DND-41 (cell line): ENCODE measurements around the gene SYNDIG1.
"Not testable (repeated sequence)": the region's sequence is repeated elsewhere in the genome, so short reads cannot be mapped to it uniquely, and the experiment has no call there.

Experiments used
- ATAC-seq: fragments of 200-7000 bp; cut with Tn5 transposase; 3 replicates; pipeline ENCODE4 v1.9.1; 2021; ENCODE audit warnings: low read depth; ENCODE audit not compliant: insufficient read depth
- DNase-seq: peaks from one replicate; pipeline ENCODE4 v3.0.0-alpha.2; 2020
- H2AFZ ChIP-seq: 2 replicates; pipeline ENCODE4 v1.6.0; 2012; ENCODE audit warnings: low read depth, low read length
- H3K27ac ChIP-seq: 2 replicates; pipeline ENCODE4 v1.5.1; 2012; ENCODE audit warnings: low read length, inconsistent platforms
- H3K27me3 ChIP-seq: fragments of 200-600 bp; sonication (generic); 2 replicates; pipeline ENCODE4 v1.6.0; 2012; ENCODE audit warnings: low read length, mild to moderate bottlenecking, inconsistent platforms; ENCODE audit not compliant: insufficient read depth, poor library complexity
- H3K36me3 ChIP-seq: 2 replicates; pipeline ENCODE4 v1.5.1; 2012; ENCODE audit warnings: low read length, inconsistent platforms; ENCODE audit not compliant: insufficient read depth
- H3K4me1 ChIP-seq: 2 replicates; pipeline ENCODE4 v1.5.1; 2012; ENCODE audit warnings: mild to moderate bottlenecking, low read length; ENCODE audit not compliant: insufficient read depth
- H3K4me2 ChIP-seq: 2 replicates; pipeline ENCODE4 v1.6.0; 2012; ENCODE audit warnings: mild to moderate bottlenecking, moderate library complexity, low read length, inconsistent platforms; ENCODE audit not compliant: insufficient read depth
- H3K4me3 ChIP-seq, 2 experiments: fragments of 200-600 bp in 1 of 2; shearing (Covaris generic) in 1 of 2; 2 replicates each; pipeline ENCODE4 v1.5.1; 2012 to 2016; ENCODE audit warnings: inconsistent platforms in 2 of 2, low read length in 2 of 2, mild to moderate bottlenecking in 2 of 2, low read depth in 1 of 2, moderate library complexity in 1 of 2
- H3K79me2 ChIP-seq: 2 replicates; pipeline ENCODE4 v1.6.0; 2012; ENCODE audit warnings: low read length, inconsistent platforms; ENCODE audit not compliant: insufficient read depth
- H3K9ac ChIP-seq: 2 replicates; pipeline ENCODE4 v1.6.0; 2012; ENCODE audit warnings: low read depth, mild to moderate bottlenecking, inconsistent platforms, low read length, moderate library complexity
- H3K9me3 ChIP-seq: 2 replicates; pipeline ENCODE4 v1.5.1; 2012; ENCODE audit warnings: low read length, moderate library complexity, mild to moderate bottlenecking, inconsistent platforms; ENCODE audit not compliant: insufficient read depth, severe bottlenecking
- H4K20me1 ChIP-seq: 2 replicates; pipeline ENCODE4 v1.6.0; 2012; ENCODE audit warnings: low read length; ENCODE audit not compliant: insufficient read depth
- CTCF ChIP-seq: IDR thresholded peaks from 2 replicates; pipeline ENCODE4 v1.5.1; 2012; ENCODE audit warnings: borderline replicate concordance, low read length, moderate library complexity, mild to moderate bottlenecking; ENCODE audit not compliant: poor library complexity, severe bottlenecking; ENCODE audit errors: extremely low read depth
- EZH2 ChIP-seq: IDR thresholded peaks from 3 replicates; pipeline ENCODE4 v1.6.1; 2012; ENCODE audit warnings: borderline replicate concordance, low read depth, mild to moderate bottlenecking, moderate library complexity, low read length, inconsistent platforms; ENCODE audit not compliant: severe bottlenecking

Gene SYNDIG1

GRCh38 chr20:24507182-24507853, 37.9 kb downstream of the SYNDIG1 start:
- Histone ChIP-seq H4K20me1 (no peaks in the 10 kb centered on the region), H3K4me1 (no peaks in the 10 kb centered on the region), H3K4me2 (no peak overlapping the region), H3K27ac (no peak overlapping the region), H3K9me3 (peaks cover 4% of the 10 kb centered on the region), H3K9ac (no peak overlapping the region), H3K79me2 (no peaks in the 10 kb centered on the region), H3K27me3 (no peaks in the 10 kb centered on the region), H2AFZ (no peak overlapping the region), H3K36me3 (no peaks in the 10 kb centered on the region), H3K4me3 (no peak overlapping the region)
- TF ChIP-seq EZH2, result no peak
- TF ChIP-seq CTCF, result no peak
- 0 out of 3 replicates have a peak, but pooled peaks have one; percentile 33 for ATAC-seq
- no peak for DNase-seq

- H3K36me3 ChIP-seq, H3K4me1 ChIP-seq, H2AFZ ChIP-seq, H3K4me3 ChIP-seq, H3K9me3 ChIP-seq, H3K27me3 ChIP-seq, H3K4me2 ChIP-seq, DNase-seq, H3K79me2 ChIP-seq, H3K9ac ChIP-seq, H3K27ac ChIP-seq, H4K20me1 ChIP-seq, ATAC-seq: not testable (repeated sequence)
Observed at GRCh38 chr20:24512441-24512840, 43.0 kb downstream of the SYNDIG1 start.

- no peaks in the 10 kb centered on the region for H3K36me3 ChIP-seq
- no peaks in the 10 kb centered on the region for H3K79me2 ChIP-seq
- no peak for DNase-seq
- H3K4me2 ChIP-seq, result no peak overlapping the region
- no peak overlapping the region for H3K27ac ChIP-seq
- H3K4me1 ChIP-seq, result no peaks in the 10 kb centered on the region
- no peaks in the 10 kb centered on the region for H3K27me3 ChIP-seq
- no peak for ATAC-seq
- H3K9ac ChIP-seq, result no peak overlapping the region
- no peak overlapping the region for H2AFZ ChIP-seq
- no peak overlapping the region for H3K4me3 ChIP-seq
- H3K9me3 ChIP-seq, result no peaks in the 10 kb centered on the region
- no peaks in the 10 kb centered on the region for H4K20me1 ChIP-seq
- TF ChIP-seq CTCF, result no peak
Observed at GRCh38 chr20:24518515-24518914, 49.1 kb downstream of the SYNDIG1 start.

- Histone ChIP-seq H4K20me1 (no peaks in the 10 kb centered on the region), H2AFZ (no peak overlapping the region), H3K4me1 (no peaks in the 10 kb centered on the region), H3K27me3 (no peaks in the 10 kb centered on the region), H3K9me3 (no peaks in the 10 kb centered on the region), H3K4me3 (no peak overlapping the region), H3K9ac (no peak overlapping the region), H3K36me3 (no peaks in the 10 kb centered on the region), H3K27ac (no peak overlapping the region), H3K4me2 (no peak overlapping the region), H3K79me2 (no peaks in the 10 kb centered on the region)
- DNase-seq, result no peak
- TF ChIP-seq CTCF (no peak), EZH2 (no peak)
- ATAC-seq, result no peak
Observed at GRCh38 chr20:24519476-24519875, 50.0 kb downstream of the SYNDIG1 start.
